ENCODE results near the gene PRR18.
A peak's percentile ranks its signal among the peaks of the same experiment; 100 is the strongest.

The PRR18 gene

GRCh38 chr6:166333172-166333995 lies 25.2 kb upstream of the PRR18 start:
- DNase-seq (ENCODE audit: low read depth): no peak

- no peak for DNase-seq (ENCODE audit: low read depth)
Observed at GRCh38 chr6:166331503-166332415, 23.6 kb upstream of the PRR18 start.

- DNase-seq (ENCODE audit: low read depth): peak; percentile 41
Observed at GRCh38 chr6:166330612-166331011, 22.4 kb upstream of the PRR18 start.

GRCh38 chr6:166325383-166326042 lies 17.3 kb upstream of the PRR18 start:
- no peak for DNase-seq (ENCODE audit: low read depth)

GRCh38 chr6:166323395-166323794 lies 15.2 kb upstream of the PRR18 start:
- no peak for DNase-seq (ENCODE audit: low read depth)

GRCh38 chr6:166318649-166319600 lies 10.7 kb upstream of the PRR18 start:
- DNase-seq (ENCODE audit: low read depth): no peak

GRCh38 chr6:166318227-166318626 lies 10.0 kb upstream of the PRR18 start:
- DNase-seq (ENCODE audit: low read depth): no peak

GRCh38 chr6:166317261-166318212 lies 9.3 kb upstream of the PRR18 start:
- no peak for DNase-seq (ENCODE audit: low read depth)

- DNase-seq (ENCODE audit: low read depth): no peak
Observed at GRCh38 chr6:166315436-166315835, 7.2 kb upstream of the PRR18 start.

- no peak for DNase-seq (ENCODE audit: low read depth)
Observed at GRCh38 chr6:166314454-166314853, 6.3 kb upstream of the PRR18 start.

- DNase-seq (ENCODE audit: low read depth): peak; percentile 30
Observed at GRCh38 chr6:166313255-166314070, 5.3 kb upstream of the PRR18 start.

- DNase-seq (ENCODE audit: low read depth): no peak
Observed at GRCh38 chr6:166312832-166313231, 4.6 kb upstream of the PRR18 start.

GRCh38 chr6:166310634-166311033 lies 2.4 kb upstream of the PRR18 start:
- no peak for DNase-seq (ENCODE audit: low read depth)

GRCh38 chr6:166309977-166310376 lies 1.8 kb upstream of the PRR18 start:
- DNase-seq (ENCODE audit: low read depth): no peak

GRCh38 chr6:166308769-166309589 lies 787 bp upstream of the PRR18 start:
- no peak for DNase-seq (ENCODE audit: low read depth)

- DNase-seq (ENCODE audit: low read depth): no peak
Observed at GRCh38 chr6:166307082-166308032, 835 bp downstream of the PRR18 start.

- DNase-seq (ENCODE audit: low read depth): peak; percentile 6
Observed at GRCh38 chr6:166306378-166307081, 1.7 kb downstream of the PRR18 start.

Data from amniotic epithelial cell (primary cell).